Measurements from ENCODE around the gene CSH2. TPM values are rescaled to one million over a fixed set of nuclear protein-coding genes. Genes with fewer than 3 reads are reported as not detected.

Gene CSH2
- total and polyA plus RNA-seq, 2 of the 13 experiments (the other 11 are each of a cell fraction or from before 2014, with no cell fraction given) = not detected

GRCh38 chr17:63827002-63827800 lies 46.3 kb downstream of the CSH2 start, which contains the start of the genes FTSJ3 and PSMC5 (continued):
- TF ChIP-seq BCL3 (CRISPR knock-in tag; IDR thresholded peaks at IDR 0.05) (peak; percentile 94), ZNF761 (CRISPR knock-in tag; conservative IDR thresholded peaks at IDR 0.05) (peak; percentile 98), ETS1 (CRISPR knock-in tag; IDR thresholded peaks at IDR 0.05) (0 out of 2 replicates have a peak, but pooled peaks have one; percentile 21), PHF20 (CRISPR knock-in tag; IDR thresholded peaks at IDR 0.05) (peak; percentile 92), TMF1 (CRISPR knock-in tag; IDR thresholded peaks at IDR 0.05; ENCODE audit: low read depth) (no peak), ZNF18 (CRISPR knock-in tag; IDR thresholded peaks at IDR 0.05; ENCODE audit: insufficient replicate concordance) (no peak), ZC3H4 (CRISPR knock-in tag; IDR thresholded peaks at IDR 0.05; ENCODE audit: borderline replicate concordance) (no peak), SALL2 (CRISPR knock-in tag; IDR thresholded peaks at IDR 0.05) (peak; percentile 87), KDM3A (CRISPR knock-in tag; IDR thresholded peaks at IDR 0.05; ENCODE audit: low read depth) (no peak; the same call in 1 of the 2 replicates), ZNF33A (CRISPR knock-in tag; IDR thresholded peaks at IDR 0.05; ENCODE audit: borderline replicate concordance) (0 out of 2 replicates have a peak, but pooled peaks have one; percentile 85)
- TF ChIP-seq, protein P1, sequence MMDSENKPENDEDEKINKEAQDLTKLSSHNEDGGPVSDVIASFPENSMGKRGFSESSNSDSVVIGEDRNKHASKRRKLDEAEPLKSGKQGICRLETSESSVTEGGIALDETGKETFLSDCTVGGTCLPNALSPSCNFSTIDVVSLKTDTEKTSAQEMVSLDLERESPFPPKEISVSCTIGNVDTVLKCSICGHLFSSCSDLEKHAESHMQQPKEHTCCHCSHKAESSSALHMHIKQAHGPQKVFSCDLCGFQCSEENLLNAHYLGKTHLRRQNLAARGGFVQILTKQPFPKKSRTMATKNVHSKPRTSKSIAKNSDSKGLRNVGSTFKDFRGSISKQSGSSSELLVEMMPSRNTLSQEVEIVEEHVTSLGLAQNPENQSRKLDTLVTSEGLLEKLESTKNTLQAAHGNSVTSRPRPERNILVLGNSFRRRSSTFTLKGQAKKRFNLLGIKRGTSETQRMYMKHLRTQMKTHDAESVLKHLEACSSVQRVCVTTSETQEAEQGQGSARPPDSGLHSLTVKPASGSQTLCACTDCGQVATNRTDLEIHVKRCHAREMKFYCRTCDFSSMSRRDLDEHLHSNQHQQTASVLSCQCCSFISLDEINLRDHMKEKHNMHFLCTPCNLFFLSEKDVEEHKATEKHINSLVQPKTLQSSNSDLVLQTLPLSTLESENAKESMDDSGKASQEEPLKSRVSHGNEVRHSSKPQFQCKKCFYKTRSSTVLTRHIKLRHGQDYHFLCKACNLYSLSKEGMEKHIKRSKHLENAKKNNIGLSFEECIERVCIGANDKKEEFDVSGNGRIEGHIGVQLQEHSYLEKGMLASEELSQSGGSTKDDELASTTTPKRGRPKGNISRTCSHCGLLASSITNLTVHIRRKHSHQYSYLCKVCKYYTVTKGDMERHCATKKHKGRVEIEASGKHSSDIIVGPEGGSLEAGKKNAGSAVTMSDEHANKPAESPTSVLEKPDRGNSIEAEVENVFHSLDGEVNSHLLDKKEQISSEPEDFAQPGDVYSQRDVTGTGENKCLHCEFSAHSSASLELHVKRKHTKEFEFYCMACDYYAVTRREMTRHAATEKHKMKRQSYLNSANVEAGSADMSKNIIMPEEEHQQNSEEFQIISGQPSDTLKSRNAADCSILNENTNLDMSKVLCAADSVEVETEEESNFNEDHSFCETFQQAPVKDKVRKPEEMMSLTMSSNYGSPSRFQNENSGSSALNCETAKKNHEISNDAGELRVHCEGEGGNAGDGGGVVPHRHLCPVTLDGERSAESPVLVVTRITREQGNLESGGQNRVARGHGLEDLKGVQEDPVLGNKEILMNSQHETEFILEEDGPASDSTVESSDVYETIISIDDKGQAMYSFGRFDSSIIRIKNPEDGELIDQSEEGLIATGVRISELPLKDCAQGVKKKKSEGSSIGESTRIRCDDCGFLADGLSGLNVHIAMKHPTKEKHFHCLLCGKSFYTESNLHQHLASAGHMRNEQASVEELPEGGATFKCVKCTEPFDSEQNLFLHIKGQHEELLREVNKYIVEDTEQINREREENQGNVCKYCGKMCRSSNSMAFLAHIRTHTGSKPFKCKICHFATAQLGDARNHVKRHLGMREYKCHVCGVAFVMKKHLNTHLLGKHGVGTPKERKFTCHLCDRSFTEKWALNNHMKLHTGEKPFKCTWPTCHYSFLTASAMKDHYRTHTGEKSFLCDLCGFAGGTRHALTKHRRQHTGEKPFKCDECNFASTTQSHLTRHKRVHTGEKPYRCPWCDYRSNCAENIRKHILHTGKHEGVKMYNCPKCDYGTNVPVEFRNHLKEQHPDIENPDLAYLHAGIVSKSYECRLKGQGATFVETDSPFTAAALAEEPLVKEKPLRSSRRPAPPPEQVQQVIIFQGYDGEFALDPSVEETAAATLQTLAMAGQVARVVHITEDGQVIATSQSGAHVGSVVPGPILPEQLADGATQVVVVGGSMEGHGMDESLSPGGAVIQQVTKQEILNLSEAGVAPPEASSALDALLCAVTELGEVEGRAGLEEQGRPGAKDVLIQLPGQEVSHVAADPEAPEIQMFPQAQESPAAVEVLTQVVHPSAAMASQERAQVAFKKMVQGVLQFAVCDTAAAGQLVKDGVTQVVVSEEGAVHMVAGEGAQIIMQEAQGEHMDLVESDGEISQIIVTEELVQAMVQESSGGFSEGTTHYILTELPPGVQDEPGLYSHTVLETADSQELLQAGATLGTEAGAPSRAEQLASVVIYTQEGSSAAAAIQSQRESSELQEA (CRISPR knock-in tag; IDR thresholded peaks at IDR 0.05; ENCODE audit: not compliant biosample characterization) = peak; percentile 68
- TF ChIP-seq, protein P2, sequence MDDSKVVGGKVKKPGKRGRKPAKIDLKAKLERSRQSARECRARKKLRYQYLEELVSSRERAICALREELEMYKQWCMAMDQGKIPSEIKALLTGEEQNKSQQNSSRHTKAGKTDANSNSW (CRISPR knock-in tag; IDR thresholded peaks at IDR 0.05; ENCODE audit: borderline replicate concordance) = peak; percentile 70; the same call in 1 of the 2 replicates
